ENCODE results near the gene PDZRN4.
"Not testable (repeated sequence)": the region's sequence is repeated elsewhere in the genome, so short reads cannot be mapped to it uniquely, and the experiment has no call there.

Gene PDZRN4

DNA sequence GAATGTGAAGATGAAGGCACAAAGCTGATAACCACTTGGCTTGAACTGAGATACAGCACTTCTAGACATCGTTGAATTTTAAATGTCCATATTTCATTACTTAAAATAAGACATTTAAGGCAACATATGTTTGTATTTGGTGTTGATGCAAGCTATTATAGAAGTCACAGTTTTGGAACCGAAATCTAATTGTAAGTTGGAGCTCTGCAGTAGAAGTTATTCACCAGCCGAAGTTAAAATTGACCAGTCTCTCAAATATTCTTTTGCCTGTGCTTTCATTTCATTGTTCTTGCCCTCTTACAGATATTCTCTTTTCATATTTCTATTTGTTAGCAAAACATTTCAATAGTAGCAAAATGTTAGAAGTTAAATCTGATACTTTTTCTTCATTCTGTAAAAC lies 332.7 kb downstream of the PDZRN4 start:
- DNase-seq = no peak

DNA sequence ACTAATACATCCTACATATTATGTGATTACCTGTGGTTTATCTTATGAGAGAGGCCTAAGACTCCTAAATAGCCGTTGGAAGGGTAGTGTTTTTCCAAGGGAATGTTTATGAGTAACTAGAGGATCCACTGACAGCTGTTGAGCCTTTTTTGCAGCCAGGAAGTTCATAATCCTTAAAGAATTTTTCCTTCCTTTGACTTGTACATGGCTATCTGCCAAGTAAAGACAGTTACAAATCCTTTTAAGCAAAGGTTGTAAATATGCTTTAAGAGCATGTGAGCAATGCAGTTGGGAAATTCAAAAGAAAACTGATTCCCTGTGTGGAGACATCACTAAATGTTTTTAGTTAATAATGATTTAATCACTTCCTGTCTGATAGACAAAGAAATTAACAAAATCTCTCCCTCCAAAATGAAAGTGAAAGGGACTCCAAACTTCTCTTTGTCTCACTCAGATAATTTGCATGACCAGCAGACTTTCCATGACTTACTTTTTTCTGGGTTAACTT lies 333.8 kb downstream of the PDZRN4 start:
- DNase-seq = peak; percentile 32

DNA sequence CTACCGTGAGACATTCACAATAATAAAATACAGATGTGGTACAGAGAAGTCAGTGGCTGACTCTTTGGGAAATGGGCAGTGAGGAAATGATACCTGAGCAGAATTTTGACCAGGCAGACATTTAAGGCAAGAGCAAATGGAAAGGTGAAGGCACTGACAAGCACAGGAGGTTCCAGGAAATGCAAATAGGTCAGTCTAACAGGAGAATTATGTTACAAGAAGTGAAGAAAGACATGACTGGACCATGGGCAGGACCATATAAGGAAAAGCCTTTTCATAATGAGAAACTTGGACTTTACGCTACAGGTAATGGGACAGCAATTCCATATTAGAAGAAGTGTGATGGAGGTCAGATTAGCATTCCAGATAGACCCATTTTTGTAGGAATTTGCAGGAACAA lies 338.9 kb downstream of the PDZRN4 start:
- DNase-seq = no peak

- DNase-seq = no peak
Measured at GRCh38 chr12:41527534-41528116, 339.5 kb downstream of the PDZRN4 start.

GRCh38 chr12:41528874-41529273 lies 340.8 kb downstream of the PDZRN4 start:
- no peak for DNase-seq

GRCh38 chr12:41530441-41530840 lies 342.3 kb downstream of the PDZRN4 start:
- no peak for DNase-seq

GRCh38 chr12:41531147-41531829 lies 343.2 kb downstream of the PDZRN4 start:
- DNase-seq = no peak

- DNase-seq = no peak
Measured at GRCh38 chr12:41532072-41532471, 344.0 kb downstream of the PDZRN4 start.

GRCh38 chr12:41536813-41537490 lies 348.8 kb downstream of the PDZRN4 start:
- no peak for DNase-seq

GRCh38 chr12:41537522-41537921 lies 349.4 kb downstream of the PDZRN4 start:
- no peak for DNase-seq

GRCh38 chr12:41545761-41546160 lies 357.6 kb downstream of the PDZRN4 start:
- DNase-seq = no peak

GRCh38 chr12:41547071-41547470 lies 359.0 kb downstream of the PDZRN4 start:
- not testable (repeated sequence) for DNase-seq

- DNase-seq = no peak
Measured at GRCh38 chr12:41548926-41549325, 360.8 kb downstream of the PDZRN4 start.

- DNase-seq = no peak
Measured at GRCh38 chr12:41552588-41552987, 364.5 kb downstream of the PDZRN4 start.

- no peak for DNase-seq
Measured at GRCh38 chr12:41556176-41556575, 368.1 kb downstream of the PDZRN4 start.

DNA sequence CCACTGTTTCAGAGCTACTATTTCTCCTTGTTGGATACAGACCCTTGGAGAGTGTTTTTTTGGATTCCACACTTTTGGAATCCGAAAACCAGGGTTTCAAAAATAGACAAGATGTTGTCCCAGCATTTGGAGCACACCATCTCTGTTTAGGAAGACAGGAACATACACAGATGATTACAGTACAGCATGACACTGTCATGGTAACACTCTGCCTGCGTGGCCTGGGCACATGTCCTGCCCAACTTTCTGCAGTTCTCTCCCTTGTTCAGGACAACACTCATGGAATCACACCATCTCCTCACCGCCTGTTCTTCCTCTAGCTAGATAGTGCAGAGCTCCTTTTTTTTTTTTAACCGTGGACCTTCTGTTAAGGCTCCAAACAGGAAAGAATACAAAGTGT lies 369.2 kb downstream of the PDZRN4 start:
- no peak for DNase-seq

DNA sequence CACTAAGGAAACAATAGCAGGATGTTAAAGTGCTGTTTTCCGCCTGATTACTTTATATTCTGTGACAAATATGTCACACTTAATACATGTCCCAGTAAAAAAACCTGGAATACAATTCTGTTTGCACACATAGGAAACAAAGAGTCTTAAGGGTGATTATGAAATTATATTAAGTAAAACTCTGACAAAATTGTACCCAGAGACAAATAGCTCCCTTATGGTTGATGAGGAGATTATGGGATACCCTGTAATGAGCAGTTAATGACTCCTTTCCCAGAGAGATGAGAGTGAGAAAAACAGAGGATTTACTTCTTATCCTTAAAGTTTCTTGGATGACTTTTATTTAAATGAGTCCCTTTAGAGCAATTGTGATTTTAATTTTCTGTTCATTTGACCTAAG lies 370.6 kb downstream of the PDZRN4 start:
- DNase-seq = no peak

DNA sequence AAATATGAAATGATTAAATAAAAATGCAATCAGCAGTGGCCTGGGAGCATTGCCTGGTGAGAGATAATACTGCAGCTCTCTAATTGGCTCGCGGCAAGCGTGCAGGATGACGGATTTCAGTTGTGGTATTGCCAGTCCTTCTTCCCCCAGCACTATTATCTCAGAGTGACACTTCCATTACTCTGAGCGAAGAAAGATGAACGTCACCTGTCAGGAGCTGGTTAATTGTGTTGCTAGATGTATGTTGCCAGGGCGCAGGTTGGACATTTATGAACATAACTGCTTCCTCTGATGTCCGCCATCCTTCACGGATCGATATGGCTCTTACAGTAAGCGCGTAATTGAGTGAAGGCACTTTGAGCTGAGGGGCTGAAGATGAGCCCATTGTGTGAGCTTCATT lies 374.9 kb downstream of the PDZRN4 start:
- no peak for DNase-seq

DNA sequence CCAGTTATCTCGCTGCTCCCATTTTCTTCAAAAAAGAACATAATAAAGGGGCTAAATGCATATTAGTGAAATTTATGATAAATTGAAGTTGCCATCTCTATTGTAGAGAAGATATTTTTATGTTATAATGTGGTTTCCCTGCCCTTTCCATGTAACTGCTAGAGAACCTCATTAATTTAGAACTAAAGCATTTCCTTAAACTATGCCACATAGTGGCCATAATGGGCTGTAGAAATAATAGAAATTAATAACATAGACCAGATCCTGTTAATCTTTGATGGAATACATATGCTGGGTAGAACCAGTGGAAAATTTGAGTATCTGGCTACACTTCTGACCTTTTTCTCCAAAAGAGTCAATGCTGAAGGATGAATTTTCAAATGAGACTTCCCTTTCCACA lies 376.7 kb downstream of the PDZRN4 start:
- no peak for DNase-seq

GRCh38 chr12:41566703-41567102 lies 378.6 kb downstream of the PDZRN4 start:
- DNase-seq = no peak

DNA sequence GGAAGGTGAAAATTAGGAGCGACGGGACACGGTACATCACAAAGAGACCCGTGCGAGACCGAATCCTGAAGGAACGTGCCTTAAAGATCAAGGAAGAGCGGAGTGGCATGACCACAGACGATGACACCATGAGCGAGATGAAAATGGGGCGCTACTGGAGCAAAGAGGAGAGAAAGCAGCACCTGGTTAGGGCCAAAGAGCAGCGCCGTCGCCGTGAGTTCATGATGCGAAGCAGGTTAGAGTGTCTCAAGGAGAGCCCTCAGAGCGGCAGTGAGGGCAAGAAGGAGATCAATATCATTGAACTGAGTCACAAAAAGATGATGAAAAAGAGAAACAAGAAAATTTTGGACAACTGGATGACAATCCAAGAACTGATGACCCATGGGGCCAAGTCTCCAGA lies 385.3 kb downstream of the PDZRN4 start:
- DNase-seq = no peak

- DNase-seq = no peak
Measured at GRCh38 chr12:41576925-41577324, 388.8 kb downstream of the PDZRN4 start.

GRCh38 chr12:41577995-41578394 lies 389.9 kb downstream of the PDZRN4 start:
- DNase-seq = no peak

- no peak for DNase-seq
Measured at GRCh38 chr12:41585784-41586183, 397.7 kb downstream of the PDZRN4 start.

All from CD4-positive, alpha-beta T cell treated with Interleukin-17A for 1 hour (primary cell).